Measurements from ENCODE around the gene NDUFC2. TPM values are rescaled to one million over a fixed set of nuclear protein-coding genes. Genes with fewer than 3 reads are reported as not detected.

Gene NDUFC2
- total and polyA plus RNA-seq, 2 donors (not counting 1 experiment from before 2014, with no cell fraction given) = 49.0 to 65.0 TPM

DNA sequence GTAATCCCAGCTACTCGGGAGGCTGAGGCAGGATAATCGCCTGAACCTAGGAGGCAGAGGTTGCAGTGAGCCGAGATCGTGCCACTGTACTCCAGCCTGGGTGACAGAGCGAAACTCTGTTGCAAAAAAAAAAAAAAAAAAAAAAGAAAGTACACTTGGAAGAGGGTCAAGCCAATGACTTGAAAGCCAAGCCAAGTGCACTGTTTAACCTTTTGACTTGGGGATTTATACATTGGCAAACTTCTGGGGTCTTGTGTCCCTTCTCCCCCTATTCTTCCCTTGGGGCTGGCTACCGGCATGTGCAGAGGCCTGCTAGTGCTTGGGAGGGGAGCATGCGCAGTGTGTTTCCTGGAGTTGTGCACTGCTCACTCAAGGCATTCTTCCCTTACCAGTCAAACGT is 30.3 kb downstream of the NDUFC2 start:
- intact Hi-C loops (cut with micrococcal nuclease) = no loop called here
- H3K27ac ChIP-seq (ENCODE audit: low read length in 2 of 2) = no peak overlapping the region
- H3K79me2 ChIP-seq (ENCODE audit: control insufficient read depth, insufficient read depth, low read length) = no peaks in the 10 kb centered on the region
- no peak overlapping the region for H3K9ac ChIP-seq (ENCODE audit: low read length)
- H3K9me3 ChIP-seq (ENCODE audit: control extremely low read depth in 1 of 3, control insufficient read depth in 2 of 3, insufficient read depth in 1 of 3, low read length in 2 of 3) = no peaks in the 10 kb centered on the region
- Mint-ChIP-seq H3K4me1 (peaks cover 10% of the 10 kb centered on the region), H3K4me3 (no peak overlapping the region), H3K9me3 (ENCODE audit: insufficient read depth) (no peaks in the 10 kb centered on the region), H3K27ac (no peak overlapping the region), H3K27me3 (peaks cover 2% of the 10 kb centered on the region)
- H3K36me3 ChIP-seq (replicated peaks in 1 of 2; ENCODE audit: control extremely low read depth in 1 of 2, control insufficient read depth in 1 of 2, extremely low read depth in 1 of 2, insufficient read depth in 2 of 2, low read length in 1 of 2) = no peaks in the 10 kb centered on the region
- peaks cover 4% of the 10 kb centered on the region in 2 donors for H3K4me1 ChIP-seq (ENCODE audit: control insufficient read depth in 2 of 2, insufficient read depth in 2 of 2, low read length in 2 of 2)
- ChIA-PET POLR2A (no interaction called here), CTCF (interaction anchor here (0.6 kb wide), 1 partner anchor 67 kb away, joined by 4 read pairs; no protein-coding TSS in a partner anchor)
- H3K27me3 ChIP-seq (replicated peaks in 1 of 4; ENCODE audit: control extremely low read depth in 1 of 4, control insufficient read depth in 3 of 4, insufficient read depth in 4 of 4, low read length in 3 of 4) = peaks cover 0 to 3% (median 0%) of the 10 kb centered on the region in 4 experiments
- no peak overlapping the region for H2AFZ ChIP-seq (ENCODE audit: insufficient read depth, low read depth, low read length, poor library complexity, severe bottlenecking)
- no peak overlapping the region for H3K4me2 ChIP-seq (replicated peaks; ENCODE audit: low read depth, low read length, poor library complexity, severe bottlenecking)
- H4K20me1 ChIP-seq (ENCODE audit: control insufficient read depth, insufficient read depth, low read length, poor library complexity, severe bottlenecking) = no peaks in the 10 kb centered on the region
- TF ChIP-seq, protein P1, sequence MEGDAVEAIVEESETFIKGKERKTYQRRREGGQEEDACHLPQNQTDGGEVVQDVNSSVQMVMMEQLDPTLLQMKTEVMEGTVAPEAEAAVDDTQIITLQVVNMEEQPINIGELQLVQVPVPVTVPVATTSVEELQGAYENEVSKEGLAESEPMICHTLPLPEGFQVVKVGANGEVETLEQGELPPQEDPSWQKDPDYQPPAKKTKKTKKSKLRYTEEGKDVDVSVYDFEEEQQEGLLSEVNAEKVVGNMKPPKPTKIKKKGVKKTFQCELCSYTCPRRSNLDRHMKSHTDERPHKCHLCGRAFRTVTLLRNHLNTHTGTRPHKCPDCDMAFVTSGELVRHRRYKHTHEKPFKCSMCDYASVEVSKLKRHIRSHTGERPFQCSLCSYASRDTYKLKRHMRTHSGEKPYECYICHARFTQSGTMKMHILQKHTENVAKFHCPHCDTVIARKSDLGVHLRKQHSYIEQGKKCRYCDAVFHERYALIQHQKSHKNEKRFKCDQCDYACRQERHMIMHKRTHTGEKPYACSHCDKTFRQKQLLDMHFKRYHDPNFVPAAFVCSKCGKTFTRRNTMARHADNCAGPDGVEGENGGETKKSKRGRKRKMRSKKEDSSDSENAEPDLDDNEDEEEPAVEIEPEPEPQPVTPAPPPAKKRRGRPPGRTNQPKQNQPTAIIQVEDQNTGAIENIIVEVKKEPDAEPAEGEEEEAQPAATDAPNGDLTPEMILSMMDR (IDR thresholded peaks at IDR 0.05) = no peak
- DNase-seq = no peak
- 98% methylated on average over 6 of the region's 8 CpGs for WGBS (ENCODE audit: insufficient coverage)
- no peak for ATAC-seq (ENCODE audit: low read depth)
- H3K4me3 ChIP-seq (ENCODE audit: control extremely low read depth in 1 of 5, extremely low read depth in 1 of 5, insufficient read depth in 1 of 5, low read depth in 2 of 5, low read length in 4 of 5) = no peak overlapping the region

DNA sequence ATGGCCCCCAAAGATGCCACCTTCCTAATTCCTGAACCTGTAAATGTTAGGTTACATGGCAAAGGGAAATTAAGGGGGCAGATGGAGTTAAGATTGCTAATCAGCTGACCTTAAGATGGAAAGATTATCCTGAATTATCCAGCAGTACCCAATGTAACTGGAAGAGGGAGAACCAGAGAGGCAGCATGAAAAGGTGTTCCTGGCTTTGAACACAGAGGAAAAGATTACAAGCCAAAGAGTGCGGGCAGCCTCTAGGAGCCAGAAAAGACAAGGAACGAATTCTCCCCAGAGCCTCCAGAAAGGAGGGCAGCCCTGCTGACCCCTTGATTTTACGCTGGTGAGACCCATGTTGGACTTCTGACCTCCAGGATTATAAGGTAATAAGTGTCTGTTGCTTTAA is 31.1 kb downstream of the NDUFC2 start:
- ATAC-seq (ENCODE audit: low read depth) (no peak), DNase-seq (no peak)
- H3K4me3 Mint-ChIP-seq = no peak overlapping the region
- no peak overlapping the region for H2AFZ ChIP-seq (ENCODE audit: insufficient read depth, low read depth, low read length, poor library complexity, severe bottlenecking)
- CTCF ChIA-PET = interaction anchor here (0.6 kb wide), 1 partner anchor 66 kb away, joined by 4 read pairs; no protein-coding TSS in a partner anchor
- H3K79me2 ChIP-seq (ENCODE audit: control insufficient read depth, insufficient read depth, low read length) = no peaks in the 10 kb centered on the region
- no peak overlapping the region for H3K27ac Mint-ChIP-seq
- no peak overlapping the region for H3K27ac ChIP-seq (ENCODE audit: low read length in 2 of 2)
- no peaks in the 10 kb centered on the region for H3K9me3 ChIP-seq (ENCODE audit: control extremely low read depth in 1 of 3, control insufficient read depth in 2 of 3, insufficient read depth in 1 of 3, low read length in 2 of 3)
- no peak overlapping the region for H3K4me2 ChIP-seq (replicated peaks; ENCODE audit: low read depth, low read length, poor library complexity, severe bottlenecking)
- H3K9me3 Mint-ChIP-seq (ENCODE audit: insufficient read depth) = no peaks in the 10 kb centered on the region
- POLR2A ChIA-PET = no interaction called here
- H3K4me1 Mint-ChIP-seq = peaks cover 10% of the 10 kb centered on the region
- intact Hi-C loops (cut with micrococcal nuclease) = no loop called here
- no peaks in the 10 kb centered on the region for H4K20me1 ChIP-seq (ENCODE audit: control insufficient read depth, insufficient read depth, low read length, poor library complexity, severe bottlenecking)
- peaks cover 0 to 3% (median 0%) of the 10 kb centered on the region in 4 experiments for H3K27me3 ChIP-seq (replicated peaks in 1 of 4; ENCODE audit: control extremely low read depth in 1 of 4, control insufficient read depth in 3 of 4, insufficient read depth in 4 of 4, low read length in 3 of 4)
- TF ChIP-seq EZH2 (IDR thresholded peaks at IDR 0.05; ENCODE audit: borderline replicate concordance, insufficient read depth, low read depth, low read length, poor library complexity, severe bottlenecking) = no peak
- TF ChIP-seq, protein P1 (IDR thresholded peaks at IDR 0.05) = no peak
- H3K36me3 ChIP-seq (replicated peaks in 1 of 2; ENCODE audit: control extremely low read depth in 1 of 2, control insufficient read depth in 1 of 2, extremely low read depth in 1 of 2, insufficient read depth in 2 of 2, low read length in 1 of 2) = no peaks in the 10 kb centered on the region
- H3K9ac ChIP-seq (ENCODE audit: low read length) = no peak overlapping the region
- H3K4me3 ChIP-seq (ENCODE audit: control extremely low read depth in 1 of 5, extremely low read depth in 1 of 5, insufficient read depth in 1 of 5, low read depth in 2 of 5, low read length in 4 of 5) = no peak overlapping the region
- H3K27me3 Mint-ChIP-seq = peaks cover 6% of the 10 kb centered on the region
- WGBS (ENCODE audit: insufficient coverage) = 100% methylated on average over 1 of the region's 3 CpGs
- H3K4me1 ChIP-seq (ENCODE audit: control insufficient read depth in 2 of 2, insufficient read depth in 2 of 2, low read length in 2 of 2) = peaks cover 4% of the 10 kb centered on the region in 2 donors

Data from B cell (primary cell).